Hematopoietic multipotent progenitor cell (in vitro differentiated cells): Measurements from ENCODE around the gene MET. TPM values are rescaled to one million over a fixed set of nuclear protein-coding genes. Genes with fewer than 3 reads are reported as not detected.
A peak's percentile ranks its signal among the peaks of the same experiment; 100 is the strongest.

Experiments used
- DNase-seq, 3 donors: peaks; one replicate each; pipeline ENCODE4 v3.0.0-alpha.2; 2011 to 2015; ENCODE audit warnings: low read depth in 2 of 3, low spot score in 2 of 3
- total RNA-seq: library from RNA; depleted of rRNA; stranded (reverse); fragments of >200 nt; gene quantifications from one replicate; pipeline ENCODE4 v1.2.3, GENCODE V29; 2012

MET gene
- total RNA-seq, 1 donor: under 0.01 TPM

DNA sequence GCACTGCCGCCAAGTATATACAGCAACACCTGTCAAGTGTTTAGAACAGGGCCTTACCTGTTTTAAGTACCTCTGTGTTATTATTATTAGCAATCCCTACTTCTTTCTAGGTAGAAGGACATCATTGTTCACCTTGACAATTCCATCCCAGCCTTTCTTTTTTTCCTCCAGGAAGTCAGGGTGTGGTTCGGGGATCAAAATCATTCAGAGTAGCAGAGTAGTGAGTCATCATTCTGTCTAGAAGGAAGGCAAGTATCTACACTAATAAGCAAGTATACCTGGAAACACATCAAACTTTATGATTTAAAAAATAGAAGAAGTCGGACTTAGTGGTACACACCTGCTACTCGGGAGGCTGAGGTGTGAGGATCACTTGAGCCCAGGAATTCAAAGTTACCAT is 164.9 kb downstream of the MET start:
- DNase-seq: no peak

DNA sequence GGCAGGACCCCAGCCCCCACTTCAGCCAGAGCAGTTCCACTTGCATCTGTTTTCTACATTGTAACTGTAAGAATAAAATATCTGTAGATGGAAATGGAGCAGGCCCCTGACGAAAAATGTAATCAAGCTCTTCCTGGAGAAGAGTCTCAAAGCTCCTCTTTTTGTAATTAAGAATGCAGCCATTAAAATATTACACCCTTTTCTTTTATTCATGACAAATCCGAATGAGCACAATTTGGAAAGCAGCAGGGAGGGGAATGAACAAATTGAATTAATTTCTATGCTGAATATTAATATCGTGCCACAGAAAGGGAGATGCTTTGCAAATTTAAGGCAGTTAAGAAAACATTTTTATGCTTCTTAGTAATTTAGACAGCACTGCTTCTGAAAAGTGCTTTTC is 165.6 kb downstream of the MET start:
- DNase-seq: no peak

DNA sequence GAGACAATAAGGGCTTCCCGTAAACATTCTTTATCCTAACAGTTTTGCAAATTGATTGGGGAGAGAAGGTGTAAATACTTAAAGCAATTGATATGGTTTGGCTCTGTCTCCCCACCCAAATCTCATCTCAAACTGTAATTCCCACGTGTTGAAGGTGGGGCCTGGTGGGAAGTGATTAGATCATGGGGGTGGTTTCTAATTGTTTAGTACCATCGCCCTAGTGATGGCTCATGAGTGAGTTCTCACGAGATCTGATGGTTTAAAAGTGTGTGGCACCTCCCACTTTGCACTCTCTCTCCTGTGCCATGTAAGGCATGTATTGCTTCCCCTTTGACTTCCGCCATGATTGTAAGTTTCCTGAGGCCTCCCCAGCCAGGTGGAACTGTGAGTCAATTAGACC is 168.3 kb downstream of the MET start:
- no peak for DNase-seq

DNA sequence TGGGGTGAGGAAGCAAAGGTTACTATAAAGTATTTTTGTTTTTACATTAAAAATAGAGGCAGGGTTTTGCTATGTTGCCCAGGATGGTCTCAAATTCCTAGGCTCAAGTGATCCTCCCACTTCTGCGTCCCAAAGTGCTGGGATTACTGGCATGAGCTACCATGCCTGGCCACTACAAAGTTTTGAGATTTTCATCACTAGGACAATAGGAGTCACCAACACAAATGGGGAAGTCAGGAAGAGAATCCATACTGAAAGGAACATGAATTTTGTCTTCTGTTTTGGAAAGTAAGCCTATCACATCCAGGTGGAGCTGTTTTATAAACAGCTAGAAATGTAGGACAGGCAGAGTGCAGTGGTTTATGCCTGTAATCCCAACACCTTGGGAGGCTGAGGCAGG is 170.4 kb downstream of the MET start:
- no peak for DNase-seq

DNA sequence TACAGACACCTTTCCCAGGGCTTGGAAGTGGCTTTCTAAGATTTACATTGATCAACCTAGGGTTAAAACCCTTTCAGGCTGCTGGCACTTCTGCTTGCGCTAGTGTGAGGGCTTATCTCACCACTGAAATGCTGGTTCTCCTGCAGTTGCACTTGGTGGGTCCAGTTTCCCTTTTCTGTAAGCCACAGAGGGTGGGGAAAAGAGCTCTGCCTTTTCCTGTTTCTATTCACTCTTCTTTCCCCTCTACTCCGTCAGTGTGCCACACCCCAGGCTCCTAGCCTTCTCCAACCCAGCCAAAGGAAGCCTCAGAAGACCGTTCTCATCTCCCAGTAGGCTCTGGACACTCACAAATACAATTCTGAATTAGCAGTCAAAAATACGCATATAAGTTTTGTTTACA is 171.4 kb downstream of the MET start:
- DNase-seq: peak in 2 of 3 donors; percentile 54 to 70

Other genes starting within 250 kb of the MET start
- 2.2 TPM for gene CAV2, start 172.5 kb upstream of the MET start, total RNA-seq
- 4.3 TPM for gene CAV1, start 147.2 kb upstream of the MET start, total RNA-seq
- gene CAPZA2, start 190.4 kb downstream of the MET start, total RNA-seq: 57.4 TPM